ENCODE results near the gene MYF5. TPM values are rescaled to one million over a fixed set of nuclear protein-coding genes. Genes with fewer than 3 reads are reported as not detected.
A peak's percentile ranks its signal among the peaks of the same experiment; 100 is the strongest.

MYF5 gene
- total RNA-seq, 1 experiment from 2014 or later = not detected

- Histone ChIP-seq H2BK120ac (ENCODE audit: low read depth, low read length, poor library complexity, severe bottlenecking) (no peak within 1 kb of the TSS), H3K23ac (ENCODE audit: insufficient read length, low read depth, low read length) (no peak within 1 kb of the TSS), H4K91ac (ENCODE audit: insufficient read length, low read depth, low read length) (no peak within 1 kb of the TSS), H3K9ac (ENCODE audit: extremely low read depth, insufficient read length, low read length) (no peak within 1 kb of the TSS), H3K18ac (ENCODE audit: insufficient read length, low read depth, low read length) (no peak within 1 kb of the TSS), H3K4ac (ENCODE audit: low read depth, low read length) (no peak within 1 kb of the TSS), H3K14ac (ENCODE audit: insufficient read depth, low read length) (no peak within 1 kb of the TSS), H2AK5ac (ENCODE audit: insufficient read length, low read length) (no peak within 1 kb of the TSS), H2AFZ (ENCODE audit: low read length) (no peak within 1 kb of the TSS), H2BK15ac (ENCODE audit: low read depth, low read length) (no peak within 1 kb of the TSS), H3K79me1 (ENCODE audit: insufficient read depth, low read depth, low read length, poor library complexity, severe bottlenecking) (no peaks in the 10 kb centered on the region), H4K5ac (ENCODE audit: insufficient read length, low read depth, low read length) (no peak within 1 kb of the TSS), H3K79me2 (ENCODE audit: insufficient read depth, low read length) (no peaks in the 10 kb centered on the region), H3K23me2 (ENCODE audit: insufficient read length, low read depth, low read length, poor library complexity, severe bottlenecking) (peaks cover 18% of the 10 kb centered on the region), H3T11ph (ENCODE audit: low read length) (no peak within 1 kb of the TSS), H3K27ac (ENCODE audit: insufficient read length, low read depth, low read length) (no peak within 1 kb of the TSS), H3K27me3 (ENCODE audit: insufficient read depth, low read length) (peaks cover 52% of the 10 kb centered on the region), H2BK5ac (ENCODE audit: insufficient read length, low read length) (no peak within 1 kb of the TSS), H3K4me2 (ENCODE audit: insufficient read depth, insufficient read length, low read length) (peak within 1 kb of the TSS; percentile 94), H4K20me1 (ENCODE audit: control insufficient read depth, insufficient read depth, insufficient read length) (no peaks in the 10 kb centered on the region), H3K56ac (ENCODE audit: insufficient read length, low read depth, low read length) (no peak within 1 kb of the TSS), H2BK12ac (ENCODE audit: insufficient read length, low read depth, low read length) (no peak within 1 kb of the TSS), H3K9me3 (ENCODE audit: control insufficient read depth, low read depth, low read length) (no peaks in the 10 kb centered on the region), H2BK20ac (ENCODE audit: low read depth, low read length, poor library complexity, severe bottlenecking) (no peak within 1 kb of the TSS), H3K4me1 (ENCODE audit: insufficient read depth, low read length) (no peaks in the 10 kb centered on the region; the same call in 1 of the 2 replicates), H4K8ac (replicated peaks; ENCODE audit: insufficient read length, low read depth, low read length) (no peak within 1 kb of the TSS)
- Mint-ChIP-seq H3K36me3 (ENCODE audit: insufficient read depth in 1 of 3, low read depth in 3 of 3) (no peaks in the 10 kb centered on the region), H3K27ac (no peak within 1 kb of the TSS), H3K27me3 (ENCODE audit: low read depth) (peaks cover 96% of the 10 kb centered on the region), H3K9me3 (no peaks in the 10 kb centered on the region; a peak in 1 of 5 replicates), H3K4me1 (peaks cover 49 to 57% of the 10 kb centered on the region in 2 experiments), H3K4me3 (peak within 1 kb of the TSS; percentile 62 to 81)
- no CpG with 5 or more reads among the region's 4 CpGs for WGBS (ENCODE audit: extremely low coverage, insufficient read length, low lambda C conversion rate)
- DNase-seq = no peak
- TF ChIP-seq CTCF (conservative IDR thresholded peaks at IDR 0.05) = no peak
Measured at GRCh38 chr12:80707126-80707829, 9.4 kb upstream of the MYF5 start, which contains the start of gene MYF6. Gene MYF6 (plus strand): TSS chr12:80707634. CDS start chr12:80707720, 86 bp downstream.

Data from H9 (cell line).